Medulla oblongata (tissue), 1 donor: Measurements from ENCODE around the gene TSC22D1.
"Not testable (repeated sequence)": the region's sequence is repeated elsewhere in the genome, so short reads cannot be mapped to it uniquely, and the experiment has no call there.

Experiments
- DNase-seq: peaks from one replicate; pipeline ENCODE4 v3.0.0-alpha.2; 2015; ENCODE audit errors: extremely low spot score

TSC22D1 gene

DNA sequence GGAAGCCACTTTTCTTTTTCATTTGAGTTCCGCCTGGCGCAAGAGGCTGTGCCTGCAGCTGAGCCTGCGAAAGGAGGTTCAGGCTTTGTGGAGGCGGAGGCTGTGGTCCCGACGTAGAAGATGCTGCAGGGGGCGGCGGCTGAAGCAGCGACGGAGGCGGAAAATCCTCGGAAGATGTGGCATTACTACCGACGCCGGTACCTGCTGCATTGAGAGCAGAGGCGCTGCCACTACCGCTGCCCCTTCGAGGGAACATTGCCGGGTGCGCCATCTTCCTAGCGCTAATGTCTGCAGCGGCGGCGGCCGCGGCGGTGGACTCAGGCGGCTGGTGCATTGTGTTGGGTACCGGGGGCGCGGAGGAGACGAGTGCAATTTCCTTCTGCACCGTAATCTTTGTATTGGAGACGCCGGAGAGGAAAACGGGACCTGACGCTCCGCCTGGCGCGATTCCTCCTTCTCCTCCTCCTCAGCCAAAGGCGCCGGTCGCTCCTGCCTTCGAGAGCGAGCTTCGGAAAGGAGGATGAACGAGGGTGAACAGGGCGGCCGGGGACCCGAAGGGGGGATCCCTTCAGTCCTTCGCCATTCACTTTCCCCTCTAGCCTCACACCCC, at the start of gene TSC22D1:
Gene TSC22D1, minus strand, starts transcription at position 590 of the 610 bp plus-strand sequence. Its CDS starts 256 bp downstream, at position 334.
- peak; percentile 51 for DNase-seq

DNA sequence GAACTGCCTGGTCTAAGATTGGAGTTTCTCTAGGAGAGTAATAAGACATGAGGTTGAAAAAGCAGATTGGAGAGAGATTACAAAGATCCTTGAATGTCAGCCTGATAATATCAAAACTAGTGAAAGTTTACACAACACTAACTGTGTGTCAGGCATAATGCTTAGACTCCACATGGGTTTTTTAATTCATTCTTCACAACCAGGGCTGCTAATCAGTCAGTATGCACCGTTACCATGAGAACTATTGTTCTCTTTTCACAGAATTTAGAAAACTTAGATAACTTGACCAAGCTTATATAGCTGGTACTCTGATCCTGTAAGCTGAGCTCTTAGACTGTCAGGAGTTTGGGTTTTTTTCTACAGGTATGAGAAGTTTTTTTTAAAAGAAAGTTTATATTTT, 46.6 kb upstream of the TSC22D1 start:
- DNase-seq, result no peak

DNA sequence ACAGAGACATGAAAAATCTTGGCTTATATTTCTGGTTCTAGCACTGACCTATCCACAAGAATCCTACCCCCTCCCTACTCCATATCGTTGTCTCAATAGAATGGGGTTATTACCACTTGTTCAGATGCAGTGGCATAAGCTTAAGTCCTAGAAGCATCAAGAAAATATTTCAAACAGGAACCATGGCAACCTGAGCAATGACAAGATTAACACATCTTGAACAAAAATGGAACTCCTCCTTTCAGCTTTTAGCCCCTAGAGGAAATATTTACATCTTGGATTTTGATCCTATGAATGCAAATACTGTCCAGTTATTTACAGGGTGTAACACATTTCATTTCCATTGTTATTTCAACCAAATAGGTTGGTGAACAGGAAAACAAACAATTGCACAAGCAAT, 46.1 kb upstream of the TSC22D1 start:
- no peak for DNase-seq

DNA sequence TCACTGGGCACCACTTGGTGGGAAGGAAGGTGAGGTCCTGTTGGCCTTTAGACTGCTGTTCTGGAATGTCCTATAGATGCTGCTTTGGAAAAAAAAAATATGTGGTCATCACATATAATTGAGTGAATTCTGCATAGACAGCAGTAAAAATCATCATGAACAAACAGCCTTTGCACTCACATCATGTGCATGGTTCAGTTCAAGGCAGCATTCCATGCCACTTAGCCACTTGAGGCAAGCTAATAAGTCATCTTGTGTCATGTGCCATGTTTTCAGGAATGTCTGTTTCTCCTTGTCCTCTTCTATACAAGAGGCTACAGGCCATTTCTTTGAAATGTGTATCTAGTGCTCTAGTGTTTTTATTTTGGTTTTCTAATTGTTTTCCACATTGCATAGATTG, 43.9 kb upstream of the TSC22D1 start:
- DNase-seq, result no peak

DNA sequence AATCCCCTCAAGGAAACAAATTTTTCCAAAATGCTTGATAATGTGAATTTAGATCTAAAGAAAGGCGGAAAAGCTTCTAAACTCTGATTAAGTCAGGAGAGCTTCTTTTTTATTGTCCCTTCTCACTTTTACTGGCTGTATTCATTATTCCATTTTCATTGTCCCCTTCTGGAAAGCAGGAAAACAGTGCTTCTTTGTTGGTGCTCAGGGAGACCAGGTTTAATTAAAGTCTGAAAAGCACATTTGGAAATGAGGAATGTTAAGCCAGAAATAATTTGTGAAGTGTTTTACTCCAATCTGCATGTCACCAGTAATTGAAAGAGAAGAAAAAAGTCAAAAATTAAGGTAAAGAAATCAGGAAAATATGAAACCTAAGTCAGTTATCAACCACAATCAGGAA, 43.5 kb upstream of the TSC22D1 start:
- DNase-seq, result no peak

DNA sequence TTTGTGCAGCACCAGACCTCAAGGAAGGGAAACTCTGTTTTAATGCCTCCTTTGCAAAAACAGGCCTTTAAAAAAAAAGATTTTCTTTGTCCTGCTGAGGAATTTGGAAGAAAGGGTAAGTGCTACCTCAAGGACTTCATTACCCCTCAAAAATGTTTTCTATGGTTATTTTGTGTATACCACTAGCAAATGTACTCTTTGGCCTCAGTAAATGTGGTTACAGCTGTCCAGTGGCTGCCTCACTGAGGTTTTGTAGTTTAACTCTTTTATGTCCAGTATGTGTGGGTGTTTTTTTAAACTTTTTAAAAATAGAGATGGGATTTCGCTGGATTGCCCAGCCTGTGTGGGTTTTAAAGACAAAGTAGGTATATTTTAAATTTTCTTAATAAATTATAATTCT, 42.2 kb upstream of the TSC22D1 start:
- DNase-seq, result no peak

DNA sequence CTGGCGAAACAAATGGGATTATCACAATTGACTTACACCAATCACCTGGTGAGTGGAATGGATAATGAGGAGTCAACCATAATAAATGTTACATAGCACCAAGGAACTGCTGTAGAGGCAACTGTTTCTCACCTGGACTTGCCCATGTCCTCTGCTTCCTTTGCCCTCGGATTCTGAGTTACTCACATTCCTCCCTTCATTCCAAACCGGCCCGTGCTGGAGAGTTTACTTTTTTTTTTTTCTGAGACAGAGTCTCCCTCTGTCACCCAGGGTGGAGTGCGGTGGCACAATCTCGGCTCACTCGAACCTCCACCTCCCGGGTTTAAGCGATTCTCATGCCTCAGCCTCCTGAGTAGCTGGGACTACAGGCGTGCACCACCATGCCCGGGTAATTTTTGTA, 41.5 kb upstream of the TSC22D1 start:
- DNase-seq, result no peak

DNA sequence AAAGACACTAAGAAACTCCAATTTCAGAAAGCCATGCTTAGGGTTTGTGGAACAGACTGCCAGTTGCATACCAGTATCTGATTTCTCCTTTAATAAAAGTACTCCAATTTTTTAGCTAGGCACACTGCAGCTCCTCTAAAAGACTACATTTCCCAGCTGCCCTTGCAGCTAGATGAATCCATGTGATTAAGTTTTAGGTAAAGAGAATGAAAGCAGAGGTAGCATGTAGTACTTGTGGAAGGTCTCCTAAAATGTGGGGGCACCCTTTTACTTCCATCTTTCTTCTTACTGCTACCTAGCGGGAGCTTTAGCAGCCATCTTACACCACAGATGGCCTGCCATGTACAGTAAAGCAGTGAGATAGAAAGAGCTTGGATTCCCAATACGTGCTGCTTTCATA, 33.0 kb upstream of the TSC22D1 start:
- DNase-seq, result no peak

DNA sequence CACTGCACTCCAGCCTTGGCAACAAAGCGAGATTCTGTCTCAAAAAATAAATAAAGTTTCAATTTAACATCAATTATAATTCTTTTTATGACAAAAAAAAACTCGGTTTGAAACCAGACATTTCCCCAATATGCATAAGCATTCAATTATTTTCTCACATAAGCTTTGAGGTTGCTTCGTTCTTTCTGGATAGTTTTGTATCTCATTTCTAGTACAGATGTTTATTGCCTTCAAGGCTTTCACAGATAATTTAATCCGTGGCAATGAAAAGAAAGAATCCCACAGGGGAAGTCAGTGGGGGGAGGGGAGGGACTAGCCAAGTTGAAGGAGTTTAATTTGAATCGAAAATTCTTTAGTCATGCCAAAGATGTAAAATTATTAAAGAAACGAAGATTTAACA, 29.6 kb upstream of the TSC22D1 start:
- no peak for DNase-seq

DNA sequence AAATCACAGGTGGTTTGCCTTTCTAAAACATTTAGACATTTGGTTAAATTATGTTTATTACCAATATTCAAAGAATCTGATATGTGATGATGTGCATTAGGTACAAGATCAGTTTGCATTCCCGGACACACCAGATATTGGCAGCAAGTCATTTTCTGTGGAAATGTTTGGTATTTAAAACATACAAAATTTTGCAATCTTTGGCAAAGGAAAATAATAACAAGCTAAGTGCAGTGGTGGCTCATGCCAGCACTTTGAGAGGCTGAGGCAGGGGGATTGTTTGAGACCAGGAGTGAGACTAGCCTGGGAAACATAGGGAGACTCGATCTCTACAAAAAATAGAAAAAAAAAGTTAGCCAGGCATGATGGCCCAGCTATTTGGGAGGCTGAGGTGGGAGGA, 29.1 kb upstream of the TSC22D1 start:
- DNase-seq, result no peak

DNA sequence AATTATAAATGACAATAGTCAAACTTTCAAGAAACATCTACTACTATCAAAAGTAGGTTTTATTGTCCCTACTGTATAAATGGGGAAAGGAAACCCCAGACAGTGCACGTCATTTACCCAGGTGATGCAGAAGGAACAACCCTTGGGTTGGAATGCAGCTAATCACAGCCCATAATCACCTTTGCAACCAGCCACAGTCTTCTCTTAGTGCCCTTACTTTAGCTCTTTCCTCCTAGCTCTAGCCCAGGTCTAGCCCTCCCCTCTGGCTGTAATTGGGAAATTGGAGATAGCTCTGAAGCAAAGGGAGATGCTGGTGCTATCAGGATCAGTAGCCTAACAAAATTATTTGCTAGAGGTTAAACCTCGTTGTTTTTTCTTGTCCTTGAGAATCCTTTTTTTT, 25.5 kb upstream of the TSC22D1 start:
- no peak for DNase-seq

DNA sequence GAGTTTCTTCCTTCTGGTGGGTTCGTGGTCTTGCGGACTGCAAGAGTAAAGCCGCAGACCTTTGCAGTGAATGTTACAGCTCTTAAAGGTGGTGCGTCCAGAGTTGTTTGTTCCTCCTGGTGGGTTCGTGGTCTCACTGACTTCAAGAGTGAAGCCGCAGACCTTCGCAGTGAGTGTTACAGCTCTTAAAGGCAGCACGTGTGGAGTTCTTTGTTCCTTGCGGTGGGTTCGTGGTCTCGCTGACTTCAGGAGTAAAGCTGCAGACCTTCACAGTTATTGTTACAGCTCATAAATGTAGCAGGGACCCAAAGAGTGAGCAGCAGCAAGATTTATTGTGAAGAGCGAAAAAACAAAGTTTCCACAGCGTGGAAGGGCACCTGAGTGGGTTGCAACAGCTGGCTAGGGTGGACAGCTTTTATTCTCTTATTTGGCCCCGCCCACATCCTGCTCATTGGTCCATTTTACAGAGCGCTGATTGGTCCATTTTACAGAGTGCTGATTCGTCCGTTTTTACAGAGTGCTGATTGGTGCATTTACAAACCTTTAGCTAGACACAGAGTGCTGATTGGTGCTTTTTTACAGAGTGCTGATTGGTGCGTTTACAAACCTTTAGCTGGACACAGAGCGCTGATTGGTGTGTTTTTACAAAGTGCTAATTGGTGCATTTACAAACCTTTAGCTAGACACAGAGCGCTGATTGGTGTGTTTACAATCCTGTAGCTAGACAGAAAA, 17.9 kb upstream of the TSC22D1 start:
- not testable (repeated sequence) for DNase-seq

DNA sequence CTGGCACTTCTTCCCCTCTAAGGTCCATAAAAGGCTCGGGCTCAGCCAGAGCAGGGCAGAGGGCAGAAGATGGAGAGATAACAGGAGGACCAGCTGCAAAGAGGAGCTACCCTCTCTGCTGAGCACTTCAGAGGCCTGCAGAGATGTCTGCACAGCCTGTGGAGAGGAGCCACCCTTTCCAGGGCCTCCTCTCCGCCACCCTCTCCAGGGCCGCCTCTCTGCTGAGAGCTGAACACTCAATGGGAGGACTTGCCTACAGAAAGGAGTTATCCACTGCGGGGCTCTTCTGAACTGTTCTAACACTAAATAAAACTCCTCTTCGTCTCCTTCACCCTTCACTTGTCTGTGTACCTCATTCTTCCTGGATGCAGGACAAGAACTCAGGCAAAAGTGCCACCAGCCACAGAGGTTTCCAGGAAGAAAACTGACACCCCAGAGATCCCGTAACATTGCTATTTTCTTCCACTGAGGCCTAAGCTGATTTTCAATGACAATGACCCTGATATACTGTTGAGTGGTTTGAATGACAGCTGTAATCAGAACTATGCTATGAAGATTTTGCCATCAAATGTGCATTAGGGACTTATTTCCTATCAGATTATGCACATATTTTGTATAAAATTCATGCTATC, 16.2 kb upstream of the TSC22D1 start:
- no peak for DNase-seq

DNA sequence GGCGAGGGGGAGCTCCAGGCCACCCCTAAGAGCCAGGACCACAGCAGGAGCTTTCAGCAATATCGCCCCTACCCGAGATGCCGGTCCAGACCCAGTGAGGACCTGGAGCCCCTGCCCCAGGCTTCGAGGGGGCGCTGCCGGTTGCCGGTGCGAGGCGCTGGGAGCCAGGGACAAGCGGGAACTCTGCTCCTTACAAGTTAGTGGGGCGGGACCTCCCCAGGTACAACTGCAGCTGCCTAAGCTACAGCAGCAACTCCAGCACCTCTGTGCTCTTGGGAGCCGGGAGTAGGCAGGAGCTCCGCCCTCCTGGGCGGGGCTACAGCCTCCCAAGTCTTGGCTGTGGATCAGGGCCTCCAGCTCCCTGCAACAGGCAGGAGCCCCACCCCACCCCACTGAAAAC, 15.2 kb upstream of the TSC22D1 start:
- DNase-seq, result no peak

DNA sequence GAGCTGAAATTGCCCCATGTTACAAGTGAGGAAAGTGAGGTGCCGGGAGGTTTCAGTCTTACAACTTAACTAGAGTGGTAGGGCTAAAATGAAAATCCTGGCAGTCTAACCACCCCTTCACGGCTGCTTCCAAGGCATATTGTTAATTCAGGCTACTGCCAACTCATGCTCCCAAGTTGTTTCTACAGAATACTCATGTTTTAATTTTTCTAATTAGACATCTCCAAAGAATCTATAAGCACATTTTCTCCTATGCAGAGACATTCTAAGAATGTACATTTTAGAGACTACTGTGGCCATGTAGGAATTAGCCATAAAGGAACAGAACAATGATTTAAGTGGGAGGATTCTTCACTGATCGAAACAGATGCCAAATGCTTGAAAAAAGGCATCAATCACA, 7.0 kb upstream of the TSC22D1 start:
- no peak for DNase-seq

DNA sequence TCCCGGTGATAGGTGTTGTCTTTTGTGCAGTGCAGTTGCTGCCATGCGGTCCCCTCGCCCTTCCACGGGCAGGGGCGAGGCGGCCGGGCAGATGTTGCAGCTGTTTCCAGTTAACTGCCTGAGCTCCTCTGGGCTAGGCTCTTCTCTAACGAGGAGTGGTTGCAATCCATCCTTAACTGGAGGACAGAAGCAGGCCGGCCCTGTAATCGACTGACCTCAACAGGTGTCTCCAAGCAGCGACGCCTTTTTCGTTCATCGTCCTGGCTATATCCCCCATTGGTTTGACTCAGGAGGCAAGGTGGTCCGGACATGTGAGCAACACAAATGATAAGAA, 1.9 kb upstream of the TSC22D1 start:
- DNase-seq, result peak; percentile 47

DNA sequence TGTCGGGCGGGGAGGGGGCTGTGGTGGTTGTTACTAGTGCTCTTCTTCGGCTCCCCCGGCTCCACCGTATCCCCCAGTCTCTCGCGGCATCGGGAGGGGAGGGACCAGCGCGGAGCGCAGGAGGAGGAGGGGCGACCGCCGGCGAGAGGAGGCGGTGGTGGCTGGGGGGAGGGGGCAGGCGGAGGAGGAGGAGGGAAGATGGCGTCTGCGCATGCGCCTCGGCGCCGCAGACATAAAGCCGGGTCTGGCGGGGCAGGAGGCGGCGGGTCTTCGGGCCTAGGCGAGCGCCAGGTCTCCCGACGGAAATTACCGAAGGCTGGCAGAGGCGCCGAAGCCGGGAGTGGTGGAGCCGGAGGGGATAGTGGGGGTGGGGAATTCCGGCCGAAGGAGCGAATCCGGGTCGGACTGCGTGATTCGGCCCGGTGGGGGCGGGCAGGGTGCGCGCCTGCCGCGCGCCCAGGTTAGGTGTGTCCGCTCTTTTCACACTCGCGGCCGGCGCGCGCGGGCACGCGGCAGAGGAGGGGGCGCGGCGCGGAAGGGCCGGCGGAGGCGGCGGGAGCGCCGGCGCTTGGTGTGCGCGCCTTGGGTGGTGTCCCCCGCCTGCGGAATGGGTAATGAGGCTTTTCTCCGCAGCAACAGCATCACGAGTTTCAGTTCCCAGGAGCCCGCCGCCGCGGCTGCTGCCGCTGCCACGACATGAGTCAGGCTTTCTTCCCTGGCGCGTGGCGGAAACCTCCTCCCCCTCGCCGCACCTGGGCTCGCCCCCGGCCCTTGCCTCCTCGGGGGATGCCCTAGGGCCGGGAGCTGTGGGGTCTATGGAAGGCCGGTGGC, 1.3 kb upstream of the TSC22D1 start:
- peak; percentile 93 for DNase-seq

DNA sequence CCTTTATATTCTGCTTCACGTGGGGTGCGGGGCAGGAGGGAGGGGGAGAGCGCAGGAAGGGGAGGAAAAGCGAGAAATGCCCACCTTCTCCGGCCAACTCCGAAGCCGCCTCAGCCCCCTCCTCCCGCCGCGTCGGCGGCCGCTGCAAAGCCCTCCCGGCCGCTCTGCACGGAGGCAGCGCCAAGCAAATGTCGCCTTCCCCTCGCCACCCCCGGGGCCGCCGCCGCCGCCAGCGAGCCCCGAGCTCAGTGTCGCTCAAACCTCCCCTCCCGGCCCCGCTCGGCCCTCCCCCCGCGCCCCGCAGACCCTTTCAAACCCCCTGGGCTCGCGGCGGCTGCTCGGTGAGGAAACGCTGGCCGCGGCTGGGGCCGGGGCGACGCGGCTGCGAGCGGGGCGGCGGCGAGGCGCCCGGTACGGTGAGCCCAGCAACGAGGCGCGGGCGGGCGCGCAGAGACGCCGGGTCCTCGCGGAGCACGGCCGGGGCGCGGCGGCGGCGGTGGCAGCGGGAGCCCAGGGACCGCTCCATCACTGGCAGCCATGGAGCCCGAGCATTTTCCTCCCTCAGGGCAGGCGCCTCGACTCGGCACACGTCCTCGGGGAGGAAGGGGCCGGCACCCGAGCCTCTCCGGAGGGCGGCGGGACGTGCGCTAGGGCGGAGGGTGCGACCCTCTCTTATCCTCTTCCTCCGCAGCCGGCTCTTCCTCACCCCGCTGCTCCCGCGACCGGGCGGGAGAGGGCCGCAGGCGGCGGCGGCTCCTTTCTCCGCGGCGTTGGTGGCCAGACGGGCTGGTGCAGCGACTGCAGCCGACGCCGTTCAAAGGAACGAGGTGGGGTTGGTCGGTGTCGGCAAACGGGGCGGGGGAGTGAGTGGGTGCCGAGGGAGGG, 463 bp upstream of the TSC22D1 start:
- DNase-seq, result peak; percentile 50

DNA sequence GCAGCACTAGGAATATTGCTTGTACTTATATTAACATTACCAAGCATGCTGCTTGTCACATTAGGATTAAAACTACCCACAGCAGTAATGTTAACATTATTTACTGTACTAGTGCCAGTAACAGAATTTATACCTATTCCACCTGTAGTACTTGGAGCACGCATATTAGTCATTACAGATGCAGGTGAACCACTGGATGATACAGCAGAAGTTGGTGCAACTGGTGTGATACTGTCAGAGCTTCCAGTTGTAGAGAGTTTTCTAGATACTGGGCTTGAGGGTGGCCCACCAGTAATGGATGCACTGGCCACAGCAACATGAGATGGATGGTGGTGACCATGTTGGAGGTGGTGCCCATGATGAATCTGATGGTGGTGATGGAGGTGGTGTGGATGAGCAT, 1.1 kb downstream of the TSC22D1 start:
- no peak for DNase-seq

DNA sequence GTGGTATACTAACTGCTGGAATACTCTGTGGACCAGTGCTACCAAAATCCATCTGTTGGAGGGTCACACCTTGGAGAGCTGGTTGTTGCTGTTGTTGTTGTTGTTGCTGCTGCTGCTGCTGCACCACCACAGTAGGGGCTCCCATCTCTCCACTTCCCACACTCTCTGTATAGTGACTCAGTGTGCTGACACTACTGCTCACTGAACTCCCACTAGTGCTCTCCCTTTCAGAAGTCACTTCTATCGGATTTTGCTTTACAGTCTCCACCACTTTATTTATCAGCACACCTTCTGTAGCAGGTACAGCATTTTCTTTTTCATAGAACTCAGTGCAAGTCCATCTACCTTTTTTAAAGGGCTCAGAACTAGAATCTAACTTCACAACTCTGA, 1.7 kb downstream of the TSC22D1 start:
- DNase-seq, result no peak

DNA sequence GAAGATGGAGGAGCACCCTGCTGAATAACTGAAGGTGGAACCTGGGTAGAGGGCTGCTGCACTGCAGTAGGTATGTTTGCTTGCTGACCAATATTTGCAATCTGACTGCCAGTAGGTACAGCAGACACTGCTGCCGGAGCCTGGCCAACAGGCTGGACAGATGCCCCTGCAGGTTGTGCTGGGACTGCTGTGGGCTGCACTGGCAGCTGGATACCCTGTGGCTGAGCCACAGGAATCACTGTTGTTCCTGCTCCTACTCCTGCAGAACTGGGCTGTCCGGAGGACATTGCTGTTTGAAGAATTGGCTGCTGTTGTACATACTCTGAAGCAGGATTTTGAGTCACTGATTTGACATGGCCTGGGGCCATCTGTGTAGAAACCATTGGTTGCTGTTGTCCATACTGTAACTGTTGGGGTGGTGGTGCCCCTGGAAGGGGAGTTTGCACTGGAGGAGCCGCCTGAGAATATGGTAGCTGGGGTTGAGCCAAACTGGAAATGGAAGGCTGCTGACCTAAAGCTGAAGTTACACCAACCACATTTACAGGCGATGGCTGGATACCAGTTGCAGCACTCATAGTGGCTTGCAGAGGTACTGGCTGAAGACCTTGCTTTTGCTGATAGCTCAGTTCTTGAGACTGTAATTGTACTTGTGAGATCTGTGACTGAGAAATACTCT, 2.2 kb downstream of the TSC22D1 start:
- peak; percentile 12 for DNase-seq
